ENCODE data around the gene ADGRG6.

The ADGRG6 gene

DNA sequence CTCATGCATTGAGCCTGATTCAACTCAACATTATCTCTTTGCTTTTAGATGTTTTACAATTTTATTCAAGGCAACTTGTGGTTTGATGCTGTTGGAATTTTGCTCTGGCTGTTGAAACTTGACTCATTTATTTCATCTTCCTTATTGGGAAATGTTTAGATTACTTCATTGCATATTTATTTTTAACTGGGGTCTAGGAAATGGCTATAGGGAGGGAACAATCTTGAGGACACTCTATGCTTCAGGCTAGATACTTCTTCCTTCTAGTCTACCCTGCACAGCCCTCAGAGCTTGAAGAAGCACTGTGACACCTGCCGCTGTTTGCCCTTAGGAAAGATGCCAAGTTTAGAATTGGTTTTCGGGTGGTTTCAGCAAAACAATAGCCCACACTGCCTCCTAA is 183.4 kb downstream of the ADGRG6 start:
- peak; percentile 36 for DNase-seq (ENCODE audit: low read depth)

DNA sequence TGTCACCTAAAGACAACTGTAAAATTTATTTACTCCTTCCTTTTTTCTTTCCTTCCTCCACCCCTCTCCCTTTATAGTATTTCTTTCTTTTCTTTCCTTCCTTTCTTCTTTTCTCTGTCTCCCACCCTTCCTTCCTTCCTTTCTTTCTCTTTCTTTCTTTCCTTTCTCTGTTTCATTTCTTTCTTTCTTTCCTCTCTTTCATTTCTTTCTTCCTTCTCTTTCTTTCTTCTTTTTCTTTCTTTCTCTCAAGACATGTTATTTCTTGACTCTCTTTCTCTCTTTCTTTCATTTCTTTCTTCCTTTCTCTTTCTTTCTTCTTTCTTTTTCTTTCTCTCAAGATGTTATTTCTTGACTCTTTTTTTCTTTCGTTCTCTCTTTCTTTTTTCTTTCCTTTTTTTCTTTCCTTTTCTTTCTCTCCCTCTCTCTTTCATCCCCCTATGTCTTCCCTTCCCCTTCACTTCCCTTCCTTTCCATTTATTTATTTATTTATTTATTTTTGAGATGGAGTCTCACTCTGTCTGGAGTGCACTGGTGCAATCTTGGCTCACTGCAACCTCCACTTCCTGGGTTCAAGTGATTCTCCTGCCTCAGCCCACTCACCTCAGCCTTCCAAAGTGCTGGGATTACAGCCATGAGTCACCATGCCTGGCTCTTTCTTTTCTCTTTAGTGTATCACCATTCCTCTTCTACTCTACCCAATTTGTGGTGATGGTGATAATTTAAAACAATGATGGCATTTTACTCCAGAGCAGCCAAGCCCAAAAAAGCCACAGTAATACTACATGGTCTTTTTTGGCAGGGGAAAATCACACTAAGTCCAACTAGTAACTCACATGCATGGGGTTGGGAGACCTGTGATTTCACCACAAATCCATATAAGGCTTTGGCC is 188.2 kb downstream of the ADGRG6 start:
- peak; percentile 17 for DNase-seq (ENCODE audit: low read depth)
